Cardiac atrium fibroblast (primary cell): Measurements from ENCODE around the gene CLHC1. TPM values are rescaled to one million over a fixed set of nuclear protein-coding genes. Genes with fewer than 3 reads are reported as not detected.

ENCODE experiments used
- total RNA-seq: library from RNA; depleted of rRNA; stranded (reverse); fragments of >200 nt; gene quantifications from 2 replicates; pipeline ENCODE4 v1.2.3, GENCODE V29; 2015

Gene CLHC1
- total RNA-seq, result 6.2 TPM in 1 of 2 replicates, not detected in the other

GRCh38 chr2:55232084-55232862 lies at the start of gene CLHC1, which contains the start of gene RPS27A:
TSS of gene CLHC1 (minus strand) at chr2:55232293. CDS start at chr2:55222411, 9,882 bp downstream.
TSS of gene RPS27A (plus strand) at chr2:55232688. CDS start at chr2:55232825, 137 bp downstream.

GRCh38 chr2:55268907-55269644 lies 37.0 kb upstream of the CLHC1 start, which contains the start of gene MTIF2:
TSS of gene MTIF2 (minus strand) at chr2:55269231. CDS start at chr2:55263858, 5,373 bp downstream.

Other genes starting within 250 kb of the CLHC1 start
- gene RTN4, start 181.8 kb downstream of the CLHC1 start, total RNA-seq, result 236 and 280 TPM in 2 replicates
- 1,586 and 1,702 TPM in 2 replicates for gene RPS27A, start 395 bp upstream of the CLHC1 start, total RNA-seq
- 13.7 and 26.1 TPM in 2 replicates for gene MTIF2, start 36.9 kb upstream of the CLHC1 start, total RNA-seq
- gene CCDC88A, start 187.6 kb upstream of the CLHC1 start, total RNA-seq, result 21.3 and 28.8 TPM in 2 replicates